NCI-H1436 (cell line): ENCODE results near the gene USP48.
"Not testable (repeated sequence)": the region's sequence is repeated elsewhere in the genome, so short reads cannot be mapped to it uniquely, and the experiment has no call there.

Experiments
- DNase-seq: peaks from one replicate; lab custom pipeline; 2025; lab: John Stamatoyannopoulos, UW

USP48 gene

GRCh38 chr1:21774835-21775549 lies 8.0 kb downstream of the USP48 start:
- no peak for DNase-seq

GRCh38 chr1:21773585-21773984 lies 9.4 kb downstream of the USP48 start:
- no peak for DNase-seq

GRCh38 chr1:21771672-21772071 lies 11.3 kb downstream of the USP48 start:
- not testable (repeated sequence) for DNase-seq

- not testable (repeated sequence) for DNase-seq
Measured at GRCh38 chr1:21770602-21771001, 12.3 kb downstream of the USP48 start.

GRCh38 chr1:21770201-21770600 lies 12.7 kb downstream of the USP48 start:
- no peak for DNase-seq

GRCh38 chr1:21767106-21767505 lies 15.8 kb downstream of the USP48 start:
- not testable (repeated sequence) for DNase-seq

GRCh38 chr1:21766210-21766609 lies 16.7 kb downstream of the USP48 start:
- DNase-seq: no peak

- no peak for DNase-seq
Measured at GRCh38 chr1:21764615-21765423, 18.1 kb downstream of the USP48 start.

- no peak for DNase-seq
Measured at GRCh38 chr1:21763694-21764419, 19.1 kb downstream of the USP48 start.

GRCh38 chr1:21763236-21763635 lies 19.7 kb downstream of the USP48 start:
- DNase-seq: no peak

- DNase-seq: no peak
Measured at GRCh38 chr1:21762022-21762404, 20.9 kb downstream of the USP48 start.

GRCh38 chr1:21761052-21761451 lies 21.9 kb downstream of the USP48 start:
- DNase-seq: no peak

GRCh38 chr1:21759818-21760217 lies 23.1 kb downstream of the USP48 start:
- DNase-seq: no peak

- no peak for DNase-seq
Measured at GRCh38 chr1:21759182-21759581, 23.8 kb downstream of the USP48 start.

- DNase-seq: no peak
Measured at GRCh38 chr1:21758614-21759013, 24.3 kb downstream of the USP48 start.

GRCh38 chr1:21756393-21757089 lies 26.4 kb downstream of the USP48 start:
- no peak for DNase-seq

- DNase-seq: no peak
Measured at GRCh38 chr1:21755067-21755466, 27.9 kb downstream of the USP48 start.

GRCh38 chr1:21754583-21754982 lies 28.4 kb downstream of the USP48 start:
- DNase-seq: no peak

- no peak for DNase-seq
Measured at GRCh38 chr1:21752186-21752585, 30.8 kb downstream of the USP48 start.

- DNase-seq: no peak
Measured at GRCh38 chr1:21751281-21751680, 31.7 kb downstream of the USP48 start.

GRCh38 chr1:21750841-21751240 lies 32.1 kb downstream of the USP48 start:
- no peak for DNase-seq

GRCh38 chr1:21749859-21750468 lies 33.0 kb downstream of the USP48 start:
- DNase-seq: no peak
